Neuronal stem cell (in vitro differentiated cells): Measurements from ENCODE around the gene SPANXC.

Experiments
- DNase-seq: peaks from one replicate; pipeline ENCODE4 v3.0.0-alpha.2; 2013; ENCODE audit warnings: low spot score
- H2AFZ ChIP-seq: one replicate; pipeline ENCODE4 v1.6.1; 2013; ENCODE audit warnings: mild to moderate bottlenecking, low read length, inconsistent platforms
- H2AK5ac ChIP-seq: 2 replicates; pipeline ENCODE4 v1.6.1; 2013; ENCODE audit warnings: low read depth, mild to moderate bottlenecking, inconsistent platforms, low read length, moderate library complexity, mixed read lengths
- H2BK120ac ChIP-seq: 2 replicates; pipeline ENCODE4 v1.6.1; 2013; ENCODE audit warnings: low read depth, mild to moderate bottlenecking, inconsistent platforms, low read length, moderate library complexity, mixed read lengths
- H2BK12ac ChIP-seq: one replicate; pipeline ENCODE4 v1.6.1; 2013; ENCODE audit warnings: low read length, inconsistent platforms
- H2BK15ac ChIP-seq: 2 replicates; pipeline ENCODE4 v1.6.1; 2013; ENCODE audit warnings: mild to moderate bottlenecking, low read length, inconsistent platforms, mixed read lengths
- H2BK5ac ChIP-seq: one replicate; pipeline ENCODE4 v1.6.1; 2013; ENCODE audit warnings: inconsistent platforms, mild to moderate bottlenecking, low read length, moderate library complexity
- H3K14ac ChIP-seq: one replicate; pipeline ENCODE4 v1.6.1; 2013; ENCODE audit warnings: low read length, inconsistent platforms
- H3K18ac ChIP-seq: 2 replicates; pipeline ENCODE4 v1.6.1; 2013; ENCODE audit warnings: low read length, inconsistent platforms
- H3K23ac ChIP-seq: 2 replicates; pipeline ENCODE4 v1.6.1; 2013; ENCODE audit warnings: low read depth, mild to moderate bottlenecking, mixed read lengths, low read length, inconsistent platforms; ENCODE audit not compliant: poor library complexity
- H3K27ac ChIP-seq: replicated peaks from 3 replicates; pipeline ENCODE4 v1.5.1; 2013; ENCODE audit warnings: low read length, inconsistent platforms
- H3K27me3 ChIP-seq, 3 experiments: 2 replicates each; pipeline ENCODE4 v1.6.1; 2013; ENCODE audit warnings: low read length in 3 of 3, mild to moderate bottlenecking in 2 of 3, inconsistent platforms in 1 of 3, low read depth in 1 of 3, mixed read lengths in 1 of 3, moderate library complexity in 1 of 3; ENCODE audit not compliant: control insufficient read depth in 3 of 3, insufficient read depth in 3 of 3
- H3K36me3 ChIP-seq, 2 donors: replicated peaks in 1 of 2; 2 replicates each; pipeline ENCODE4 v1.6.1; 2013; ENCODE audit warnings: low read length in 2 of 2; ENCODE audit not compliant: control insufficient read depth in 2 of 2, insufficient read depth in 2 of 2
- H3K4ac ChIP-seq: 2 replicates; pipeline ENCODE4 v1.6.1; 2013; ENCODE audit warnings: inconsistent platforms, mild to moderate bottlenecking, low read length, moderate library complexity
- H3K4me1 ChIP-seq, 2 donors: 1 replicate in 1 of 2; 2 replicates in 1 of 2; pipeline ENCODE4 v1.6.1; 2013; ENCODE audit warnings: low read length in 2 of 2, low read depth in 1 of 2; ENCODE audit not compliant: control insufficient read depth in 2 of 2, insufficient read depth in 1 of 2
- H3K4me2 ChIP-seq: one replicate; pipeline ENCODE4 v1.6.1; 2013; ENCODE audit warnings: mild to moderate bottlenecking, low read length, inconsistent platforms; ENCODE audit not compliant: insufficient read depth, poor library complexity, severe bottlenecking
- H3K4me3 ChIP-seq, 2 donors: 2 replicates each; pipeline ENCODE4 v1.5.1; 2013; ENCODE audit warnings: low read length in 2 of 2, mild to moderate bottlenecking in 2 of 2, inconsistent platforms in 1 of 2, moderate library complexity in 1 of 2
- H3K79me1 ChIP-seq: one replicate; pipeline ENCODE4 v1.6.1; 2013; ENCODE audit warnings: low read depth, mild to moderate bottlenecking, inconsistent platforms, low read length, moderate library complexity
- H3K9ac ChIP-seq: one replicate; pipeline ENCODE4 v1.6.1; 2013; ENCODE audit warnings: mild to moderate bottlenecking, low read depth, low read length, inconsistent platforms; ENCODE audit not compliant: poor library complexity
- H3K9me3 ChIP-seq, 2 donors: replicated peaks in 1 of 2; 2 replicates each; pipeline versions ENCODE3 to v1.6.1; 2013; ENCODE audit warnings: low read length in 2 of 2, mild to moderate bottlenecking in 2 of 2, inconsistent platforms in 1 of 2, low read depth in 1 of 2, mixed read lengths in 1 of 2, moderate library complexity in 1 of 2; ENCODE audit not compliant: control insufficient read depth in 2 of 2, insufficient read depth in 1 of 2
- H4K8ac ChIP-seq: one replicate; pipeline ENCODE4 v1.6.1; 2013; ENCODE audit warnings: low read depth, mild to moderate bottlenecking, inconsistent platforms, low read length, moderate library complexity
- H4K91ac ChIP-seq: one replicate; pipeline ENCODE4 v1.6.1; 2013; ENCODE audit warnings: low read length, low read depth, mild to moderate bottlenecking, inconsistent platforms; ENCODE audit not compliant: poor library complexity
- WGBS, 2 donors: extraction: QIAGEN DNeasy Blood & Tissue Kit; methylation state at CpG; one replicate each; pipeline ENCODE4 v1.1.7; 2013; ENCODE audit warnings: missing lambda C conversion rate in 2 of 2, mixed read lengths in 1 of 2; ENCODE audit not compliant: insufficient read length in 2 of 2, insufficient replicate concordance in 1 of 2; ENCODE audit errors: extremely low coverage in 2 of 2; 5-methylcytosine and 5-hydroxymethylcytosine counted together

SPANXC gene

DNA sequence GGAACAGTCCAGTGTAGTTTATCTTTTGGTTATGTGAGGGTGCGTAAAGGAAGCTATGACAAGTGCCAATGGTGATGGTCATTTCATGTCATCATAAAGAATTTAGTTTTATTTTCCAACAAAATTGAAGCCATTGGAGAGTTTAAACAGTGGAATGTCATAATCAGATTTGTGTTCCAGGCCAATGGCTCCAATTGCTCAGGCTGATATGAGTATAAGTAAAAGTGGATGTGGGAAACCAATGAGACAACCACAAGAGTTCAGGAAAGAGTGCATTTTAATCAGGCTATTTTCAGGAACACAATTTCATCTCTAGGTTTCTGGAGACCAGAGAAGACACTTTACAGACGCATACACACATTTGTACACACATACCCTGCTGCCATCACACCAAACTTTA is 20.7 kb downstream of the SPANXC start:
- no peak overlapping the region for H2BK15ac ChIP-seq
- H3K4me2 ChIP-seq, result no peak overlapping the region
- no peaks in the 10 kb centered on the region for H3K4me1 ChIP-seq
- no CpG with 5 or more reads among the region's 2 CpGs for WGBS, 2 donors
- no peak overlapping the region for H3K4me3 ChIP-seq
- H2BK5ac ChIP-seq, result no peak overlapping the region
- no peaks in the 10 kb centered on the region for H3K79me1 ChIP-seq
- no peaks in the 10 kb centered on the region for H3K27me3 ChIP-seq
- no peaks in the 10 kb centered on the region for H3K36me3 ChIP-seq
- no peak overlapping the region for H2AK5ac ChIP-seq
- no peak overlapping the region for H2BK12ac ChIP-seq
- H3K14ac ChIP-seq, result no peak overlapping the region
- H3K23ac ChIP-seq, result no peak overlapping the region
- no peak overlapping the region for H3K18ac ChIP-seq
- no peak overlapping the region for H3K4ac ChIP-seq
- H2AFZ ChIP-seq, result no peak overlapping the region
- H4K8ac ChIP-seq, result no peak overlapping the region
- no peak overlapping the region for H4K91ac ChIP-seq
- no peak overlapping the region for H3K27ac ChIP-seq
- no peak overlapping the region for H2BK120ac ChIP-seq
- H3K9me3 ChIP-seq, result no peaks in the 10 kb centered on the region
- DNase-seq, result no peak
- H3K9ac ChIP-seq, result no peak overlapping the region

DNA sequence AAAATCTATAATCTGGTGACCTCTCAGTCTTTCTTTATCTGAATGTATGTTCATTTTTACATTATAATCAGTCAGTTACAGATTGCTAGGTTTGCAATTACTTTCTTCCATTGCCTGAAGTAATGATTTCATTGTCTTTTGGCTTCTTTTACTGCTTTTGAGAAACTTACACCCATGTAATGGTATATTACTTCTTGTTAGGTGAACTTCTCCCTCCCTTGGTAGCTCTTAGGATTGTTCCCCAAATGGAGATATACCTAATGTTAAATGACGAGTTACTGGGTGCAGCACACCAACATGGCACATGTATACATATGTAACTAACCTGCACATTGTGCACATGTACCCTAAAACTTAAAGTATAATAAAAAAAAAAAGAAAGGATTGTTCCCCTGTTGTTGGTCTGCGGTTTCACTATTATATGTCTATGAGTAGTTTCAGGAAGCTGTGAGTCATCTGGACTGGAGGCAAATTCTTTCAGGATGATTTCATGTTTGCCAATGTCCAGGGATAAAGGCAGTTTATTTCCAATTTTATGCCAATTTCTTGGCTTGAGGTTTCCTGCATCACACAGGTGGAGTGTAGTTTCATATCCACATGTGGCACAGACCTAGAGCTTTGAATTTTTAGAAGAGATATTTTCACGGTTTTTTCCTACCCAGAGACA is 21.8 kb downstream of the SPANXC start:
- no peak overlapping the region for H2AK5ac ChIP-seq
- no peaks in the 10 kb centered on the region for H3K4me1 ChIP-seq
- H2BK12ac ChIP-seq, result no peak overlapping the region
- H3K9ac ChIP-seq, result no peak overlapping the region
- H3K4ac ChIP-seq, result no peak overlapping the region
- H2BK15ac ChIP-seq, result no peak overlapping the region
- no peak overlapping the region for H4K91ac ChIP-seq
- H3K4me2 ChIP-seq, result no peak overlapping the region
- no peak overlapping the region for H2AFZ ChIP-seq
- DNase-seq, result no peak
- H3K18ac ChIP-seq, result no peak overlapping the region
- no peaks in the 10 kb centered on the region for H3K27me3 ChIP-seq
- H3K36me3 ChIP-seq, result no peaks in the 10 kb centered on the region
- no peaks in the 10 kb centered on the region for H3K79me1 ChIP-seq
- no CpG with 5 or more reads among the region's 3 CpGs for WGBS, 2 donors
- H2BK120ac ChIP-seq, result no peak overlapping the region
- H3K23ac ChIP-seq, result no peak overlapping the region
- H2BK5ac ChIP-seq, result no peak overlapping the region
- no peak overlapping the region for H4K8ac ChIP-seq
- H3K14ac ChIP-seq, result no peak overlapping the region
- H3K4me3 ChIP-seq, result no peak overlapping the region
- no peaks in the 10 kb centered on the region for H3K9me3 ChIP-seq
- no peak overlapping the region for H3K27ac ChIP-seq

DNA sequence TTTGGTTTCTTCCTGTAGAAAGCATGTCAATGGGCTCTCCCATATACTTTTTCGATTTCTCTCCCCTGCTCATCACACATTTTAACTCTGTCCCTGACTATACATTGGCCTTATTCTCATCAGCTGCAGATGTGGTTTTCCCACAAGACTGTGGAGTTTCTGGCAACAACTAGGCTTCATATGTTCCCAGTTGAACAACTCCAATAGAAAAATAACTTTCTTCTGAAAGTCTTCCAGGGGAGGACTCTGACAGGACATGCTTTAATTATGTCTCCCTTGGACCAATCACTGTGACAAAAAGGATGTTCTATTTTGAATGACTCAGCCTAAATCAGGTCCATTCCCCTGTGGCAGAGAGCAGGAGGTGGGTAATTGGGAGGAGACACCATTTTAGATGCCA is 28.1 kb downstream of the SPANXC start:
- H4K91ac ChIP-seq, result no peak overlapping the region
- H2BK120ac ChIP-seq, result no peak overlapping the region
- H3K9me3 ChIP-seq, result no peaks in the 10 kb centered on the region
- H3K4me2 ChIP-seq, result no peak overlapping the region
- WGBS, 2 donors, result no CpG with 5 or more reads among the region's 1 CpG
- no peaks in the 10 kb centered on the region for H3K79me1 ChIP-seq
- no peaks in the 10 kb centered on the region for H3K36me3 ChIP-seq
- no peak overlapping the region for H3K4ac ChIP-seq
- H3K14ac ChIP-seq, result no peak overlapping the region
- DNase-seq, result no peak
- H2BK15ac ChIP-seq, result no peak overlapping the region
- H2AFZ ChIP-seq, result no peak overlapping the region
- no peak overlapping the region for H2BK5ac ChIP-seq
- H3K23ac ChIP-seq, result no peak overlapping the region
- H3K18ac ChIP-seq, result no peak overlapping the region
- no peak overlapping the region for H3K27ac ChIP-seq
- H2BK12ac ChIP-seq, result no peak overlapping the region
- no peak overlapping the region for H3K4me3 ChIP-seq
- H3K27me3 ChIP-seq, result no peaks in the 10 kb centered on the region
- H4K8ac ChIP-seq, result no peak overlapping the region
- no peaks in the 10 kb centered on the region for H3K4me1 ChIP-seq
- no peak overlapping the region for H3K9ac ChIP-seq
- H2AK5ac ChIP-seq, result no peak overlapping the region

DNA sequence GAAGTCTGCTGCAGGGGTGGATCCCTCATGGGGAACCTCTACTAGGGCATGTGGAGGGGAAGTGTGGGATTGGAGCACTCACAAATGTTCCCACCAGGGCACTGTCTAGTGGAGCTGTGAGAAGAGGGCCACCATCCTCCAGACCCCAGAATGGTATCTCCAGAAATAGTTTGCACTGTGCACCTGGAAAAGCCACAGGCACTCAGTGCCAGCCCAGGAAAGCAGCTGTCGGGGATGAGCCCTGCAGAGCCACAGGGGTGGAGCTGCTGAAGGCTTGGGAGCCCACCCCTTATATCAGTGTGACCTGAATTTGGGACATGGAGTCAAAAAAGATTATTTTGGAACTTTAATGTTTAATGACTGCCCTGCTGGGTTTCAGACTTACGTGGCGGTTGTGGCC is 40.4 kb downstream of the SPANXC start:
- no peak overlapping the region for H3K23ac ChIP-seq
- no peak overlapping the region for H3K14ac ChIP-seq
- H3K36me3 ChIP-seq, result no peaks in the 10 kb centered on the region
- no peaks in the 10 kb centered on the region for H3K9me3 ChIP-seq
- H4K91ac ChIP-seq, result no peak overlapping the region
- H3K4me1 ChIP-seq, result no peaks in the 10 kb centered on the region
- no peak overlapping the region for H2BK5ac ChIP-seq
- no peak overlapping the region for H2BK120ac ChIP-seq
- no peak overlapping the region for H3K4me2 ChIP-seq
- no peak overlapping the region for H2AFZ ChIP-seq
- WGBS, 2 donors, result no CpG with 5 or more reads among the region's 3 CpGs
- no peak for DNase-seq
- H3K79me1 ChIP-seq, result no peaks in the 10 kb centered on the region
- no peak overlapping the region for H4K8ac ChIP-seq
- H2BK12ac ChIP-seq, result no peak overlapping the region
- no peak overlapping the region for H3K4ac ChIP-seq
- no peak overlapping the region for H3K4me3 ChIP-seq
- H3K18ac ChIP-seq, result no peak overlapping the region
- H3K27me3 ChIP-seq, result no peaks in the 10 kb centered on the region
- H2BK15ac ChIP-seq, result no peak overlapping the region
- no peak overlapping the region for H2AK5ac ChIP-seq
- no peak overlapping the region for H3K9ac ChIP-seq
- H3K27ac ChIP-seq, result no peak overlapping the region
